GM19372 (cell line): ENCODE measurements around the gene ABTB2.
"Not testable (repeated sequence)": the region's sequence is repeated elsewhere in the genome, so short reads cannot be mapped to it uniquely, and the experiment has no call there.

Experiments used
- ATAC-seq: cut with Tn5 transposase; IDR thresholded peaks from one replicate; pipeline ENCODE4 v1.9.1; 2021; ENCODE audit warnings: mild to moderate bottlenecking, low read depth, moderate library complexity; ENCODE audit not compliant: unreplicated experiment

ABTB2 gene

DNA sequence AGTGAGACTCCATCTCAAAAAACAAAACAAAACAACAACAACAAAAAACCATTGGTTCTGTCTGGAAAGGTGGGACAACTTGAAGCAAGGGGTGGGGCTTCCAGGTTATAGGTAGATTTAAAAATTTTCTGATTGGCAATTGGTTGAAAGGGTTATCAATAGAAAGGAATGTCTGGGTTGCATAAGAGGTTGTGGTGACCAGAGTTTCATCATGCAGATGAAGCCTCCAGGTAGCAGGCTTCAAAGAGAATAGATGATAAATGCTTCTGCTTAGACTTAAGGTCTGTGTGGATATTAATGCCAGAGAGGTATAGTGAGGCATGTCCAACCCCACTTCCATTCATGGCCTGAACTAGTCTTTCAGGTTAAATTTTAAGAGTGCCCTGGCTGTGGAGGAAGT lies 135.8 kb downstream of the ABTB2 start:
- no peak for ATAC-seq

GRCh38 chr11:34219941-34220370 lies 137.9 kb downstream of the ABTB2 start:
- ATAC-seq: no peak

DNA sequence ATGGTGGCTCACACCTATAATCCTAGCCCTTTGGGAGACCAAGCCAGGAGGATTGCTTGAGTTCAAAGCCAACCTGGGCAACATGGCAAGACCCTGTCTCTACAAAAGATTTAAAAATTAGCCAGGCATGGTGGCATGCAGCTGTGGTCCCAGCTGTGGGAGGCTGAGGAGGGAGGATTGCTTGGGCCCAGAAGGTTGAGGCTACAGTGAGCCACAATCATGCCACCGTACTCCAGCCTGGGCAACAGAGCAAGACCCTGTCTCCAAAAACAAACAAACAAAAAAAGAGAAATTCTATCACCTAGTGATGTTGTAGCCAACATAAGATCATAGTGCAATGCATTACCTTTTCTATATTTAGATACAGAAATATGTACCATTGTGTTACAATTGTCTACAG lies 138.5 kb downstream of the ABTB2 start:
- no peak for ATAC-seq

- not testable (repeated sequence) for ATAC-seq
These were observed 139.1 kb downstream of the ABTB2 start for GRCh38 chr11:34218756-34219155.

DNA sequence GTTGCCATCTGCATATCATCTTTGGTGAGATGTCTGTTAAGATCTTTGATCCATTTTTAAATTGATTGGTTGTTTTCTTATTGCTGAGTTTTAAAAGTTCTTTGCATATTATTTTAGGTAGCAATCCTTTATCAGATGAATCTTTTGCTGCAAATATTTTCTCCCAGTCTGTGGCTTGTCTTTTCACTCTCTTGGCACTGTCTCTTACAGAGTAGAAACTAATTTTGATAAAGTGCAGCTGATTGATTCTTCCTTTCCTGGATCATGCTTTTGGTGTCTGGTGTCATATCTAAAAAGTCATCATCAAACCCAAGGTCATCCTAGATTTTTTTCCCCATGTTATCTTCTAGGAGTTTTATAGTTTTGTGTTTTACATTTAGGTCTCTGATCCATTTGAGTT lies 139.7 kb downstream of the ABTB2 start:
- ATAC-seq: no peak

- ATAC-seq: no peak
These were observed 141.1 kb downstream of the ABTB2 start for GRCh38 chr11:34216706-34217105.

DNA sequence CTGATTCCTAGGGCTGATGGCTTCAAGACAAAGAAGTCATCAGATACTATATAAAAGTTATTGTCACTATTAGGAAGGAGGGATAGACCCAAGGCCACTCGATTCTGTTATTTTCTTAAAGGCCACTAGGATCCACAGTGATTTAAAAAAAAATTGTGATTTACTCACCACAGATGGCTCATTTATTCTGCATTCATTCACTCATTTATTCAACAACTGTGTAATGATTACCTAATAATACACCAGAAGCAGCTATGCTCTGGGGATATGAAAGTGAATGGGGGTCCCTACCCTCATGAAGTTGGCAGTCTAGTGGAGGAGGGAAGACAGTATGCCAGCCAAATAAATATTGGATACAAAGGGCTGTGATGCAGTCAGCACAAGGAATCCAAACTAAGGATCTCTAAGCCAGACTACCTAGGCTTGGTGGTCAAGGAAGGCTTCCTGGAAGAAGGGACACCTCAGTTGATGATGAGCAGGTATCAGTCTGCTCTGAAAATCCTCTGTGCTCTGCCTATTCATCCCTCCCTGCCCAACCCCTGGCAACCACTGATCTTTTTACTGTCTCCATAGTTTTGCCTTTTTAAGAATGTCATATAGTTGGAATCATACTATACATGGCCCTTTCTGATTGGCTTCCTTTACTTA lies 141.9 kb downstream of the ABTB2 start:
- ATAC-seq: no peak

GRCh38 chr11:34214961-34215805 lies 142.6 kb downstream of the ABTB2 start:
- no peak for ATAC-seq

- no peak for ATAC-seq
These were observed 144.4 kb downstream of the ABTB2 start for GRCh38 chr11:34213366-34213765.

DNA sequence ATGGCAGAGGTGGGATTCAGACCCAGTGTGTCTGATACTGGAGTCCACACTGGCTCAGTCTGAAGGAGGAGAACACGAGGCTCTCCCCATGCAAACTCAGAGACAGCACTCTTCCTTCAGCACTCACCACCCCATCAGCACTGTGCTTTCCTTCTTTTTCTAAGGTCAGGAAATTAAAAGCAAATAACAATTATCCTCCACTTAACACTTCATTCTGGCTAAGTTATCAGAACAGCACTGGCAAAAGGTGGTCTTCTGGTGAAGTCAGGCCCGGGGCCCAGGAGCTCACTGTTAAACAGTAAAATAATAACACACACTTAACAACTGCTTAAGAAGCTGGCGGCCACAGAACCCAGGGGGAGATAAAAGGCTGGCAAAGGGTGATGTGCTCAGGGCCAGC lies 145.2 kb downstream of the ABTB2 start:
- no peak for ATAC-seq

DNA sequence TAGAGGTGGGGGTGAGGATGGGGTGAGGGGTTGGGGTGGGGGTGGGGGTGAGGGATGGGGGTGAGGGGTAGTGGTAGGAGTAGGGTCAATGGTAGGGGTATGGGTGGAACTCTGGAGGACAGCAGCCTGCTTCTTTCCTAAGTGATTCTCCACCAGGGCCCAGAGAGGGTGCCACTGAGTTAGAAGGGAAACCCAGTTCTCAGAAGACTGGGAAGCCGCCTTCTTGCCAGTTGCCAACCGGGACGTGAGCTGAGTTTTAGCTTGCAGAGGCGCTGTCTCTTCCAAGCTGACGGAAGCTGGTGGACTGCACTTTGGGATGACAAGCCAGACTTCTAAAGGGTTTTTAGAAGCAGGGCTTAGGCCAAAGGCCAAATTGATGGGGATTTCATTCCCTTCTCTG lies 148.0 kb downstream of the ABTB2 start:
- no peak for ATAC-seq

GRCh38 chr11:34208266-34209135 lies 149.3 kb downstream of the ABTB2 start:
- ATAC-seq: no peak

- no peak for ATAC-seq
These were observed 150.2 kb downstream of the ABTB2 start for GRCh38 chr11:34207487-34208180.

DNA sequence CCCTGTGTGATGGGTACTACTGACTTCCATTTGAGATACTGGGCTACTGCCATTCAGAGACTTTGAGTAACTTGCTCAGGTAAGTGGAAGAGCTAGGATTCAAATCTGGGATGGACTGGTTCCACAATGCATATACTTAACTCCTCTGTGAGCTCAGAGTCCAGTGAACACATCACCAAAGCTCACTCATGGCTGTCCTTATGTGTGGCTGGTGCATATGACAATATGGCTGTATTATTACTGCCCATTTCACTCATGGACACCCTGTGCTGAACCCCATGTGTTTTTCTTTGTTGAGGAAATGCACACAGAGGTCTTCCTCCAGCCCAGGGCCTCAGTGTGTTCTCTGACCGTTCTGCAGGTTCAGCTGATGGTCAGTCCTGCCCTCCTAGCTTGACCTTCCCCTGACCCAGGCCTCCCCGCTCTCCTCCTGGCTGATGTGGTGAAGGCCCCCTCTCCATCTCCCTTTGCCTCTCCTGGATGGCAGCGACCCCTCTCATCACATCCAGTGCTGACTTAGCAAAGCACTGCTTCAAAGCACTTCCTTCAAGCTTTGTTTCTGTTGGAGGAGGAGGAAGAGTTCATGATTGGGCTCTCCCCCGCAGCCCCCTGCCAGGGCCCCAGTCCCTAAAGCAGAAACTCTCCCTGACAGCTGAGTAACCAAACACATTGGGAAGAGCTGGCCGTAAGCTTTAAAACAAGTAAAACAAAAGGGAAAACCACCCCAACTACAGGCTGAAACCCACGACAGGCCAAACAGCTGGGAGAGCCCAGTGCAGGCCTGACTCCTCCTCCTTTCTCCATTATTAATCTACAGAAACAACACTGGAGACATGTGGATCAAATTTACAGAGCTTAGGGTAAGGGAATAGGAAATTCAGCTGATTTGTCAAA lies 151.2 kb downstream of the ABTB2 start:
- ATAC-seq: no peak

- ATAC-seq: no peak
These were observed 152.3 kb downstream of the ABTB2 start for GRCh38 chr11:34205326-34206035.

DNA sequence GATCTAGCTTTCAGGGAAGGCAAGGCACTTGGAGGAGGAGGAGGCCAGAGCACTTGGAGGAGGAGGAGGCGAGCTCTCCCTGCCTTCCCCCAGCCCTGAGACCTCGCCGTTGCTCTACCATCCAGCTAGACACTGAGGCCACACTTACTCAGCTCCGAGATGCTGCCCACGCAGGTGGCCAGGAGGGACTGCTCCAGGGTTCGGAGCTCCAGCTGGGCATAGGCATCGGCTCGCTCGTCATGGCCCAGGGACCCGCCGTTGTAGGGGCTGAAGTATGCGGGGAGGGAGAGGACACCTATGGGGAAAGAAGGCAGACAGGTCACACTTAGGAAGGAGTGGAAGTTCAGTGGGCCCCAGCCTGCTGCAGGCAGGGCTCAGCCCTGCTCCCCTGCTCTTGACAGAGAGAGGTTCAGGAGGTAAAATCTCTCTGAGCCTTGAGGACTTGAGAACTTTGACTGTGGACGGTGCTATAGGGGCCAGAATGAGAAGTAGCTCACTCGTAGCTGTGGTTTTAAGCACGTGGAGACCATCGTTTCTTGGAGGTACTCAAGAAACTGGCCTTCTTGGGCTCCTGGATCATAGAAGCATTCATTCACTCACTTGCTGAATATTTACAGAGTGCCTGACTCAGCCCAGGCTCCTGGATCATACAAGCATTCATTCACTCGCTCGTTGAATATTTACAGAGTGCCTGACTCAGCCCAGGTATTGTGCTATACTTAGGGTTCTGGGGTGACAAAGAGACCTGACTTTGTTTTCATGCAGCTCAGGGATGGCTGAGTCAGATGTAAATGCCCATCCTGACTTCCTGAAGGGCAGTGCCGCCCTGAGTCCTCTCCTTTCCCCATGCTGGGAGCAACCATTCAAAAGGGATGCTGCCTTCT lies 153.2 kb downstream of the ABTB2 start:
- ATAC-seq: no peak

DNA sequence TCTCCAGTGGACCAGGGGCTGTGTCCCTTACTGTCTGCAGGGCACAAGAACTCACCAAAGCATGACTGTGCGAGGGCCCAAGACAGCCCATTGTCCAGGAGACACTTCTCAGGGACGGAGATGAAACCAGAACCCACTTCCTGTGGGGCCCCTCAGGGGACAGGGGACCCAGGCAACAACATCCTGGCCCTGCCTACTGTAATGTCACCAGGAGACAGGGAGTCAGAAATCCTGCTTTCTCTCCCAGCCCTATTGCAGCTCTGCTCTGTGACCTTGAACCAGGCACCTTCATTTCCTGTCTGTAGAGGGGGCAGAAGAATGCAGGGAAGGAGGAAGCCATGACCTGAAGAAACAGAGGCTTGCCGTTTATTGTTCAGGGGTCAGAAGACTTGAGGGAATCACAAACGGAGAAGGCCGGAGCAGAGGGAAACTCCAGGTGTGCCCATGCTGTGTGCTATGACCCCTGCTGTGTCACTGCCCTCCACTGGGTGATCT lies 154.4 kb downstream of the ABTB2 start:
- no peak for ATAC-seq

- ATAC-seq: no peak
These were observed 156.7 kb downstream of the ABTB2 start for GRCh38 chr11:34201129-34201528.
